ENCODE data around the gene OPCML. TPM values are rescaled to one million over a fixed set of nuclear protein-coding genes. Genes with fewer than 3 reads are reported as not detected.

Gene OPCML
- total RNA-seq, 5 donors from 2014 or later (not counting 1 experiment from before 2014, with no cell fraction given): not detected

- H3K27ac ChIP-seq (ENCODE audit: low read length): no peak overlapping the region
- Mint-ChIP-seq H3K4me1 (no peaks in the 10 kb centered on the region), H3K36me3 (no peaks in the 10 kb centered on the region), H3K9me3 (peaks cover 2 to 18% (median 4%) of the 10 kb centered on the region in 3 donors), H3K27me3 (peaks cover 0 to 10% of the 10 kb centered on the region in 2 donors), H3K27ac (no peak overlapping the region), H3K4me3 (no peak overlapping the region)
- no peaks in the 10 kb centered on the region for H3K36me3 ChIP-seq (ENCODE audit: control insufficient read depth in 2 of 2, extremely low read depth in 1 of 2, insufficient read depth in 1 of 2, low read length in 1 of 2)
- ChIA-PET CTCF (no interaction called here), POLR2A (no interaction called here)
- H3K27me3 ChIP-seq (replicated peaks in 1 of 2; ENCODE audit: control insufficient read depth in 2 of 2, extremely low read depth in 1 of 2, insufficient read depth in 2 of 2, low read length in 1 of 2): no peaks in the 10 kb centered on the region
- no peaks in the 10 kb centered on the region for H3K4me1 ChIP-seq (ENCODE audit: control insufficient read depth in 1 of 2, extremely low read depth in 1 of 2, insufficient read depth in 2 of 2, low read length in 2 of 2)
- no peak overlapping the region for H3K4me3 ChIP-seq (ENCODE audit: control insufficient read depth in 1 of 2, extremely low read depth in 1 of 2, low read length in 1 of 2)
- 71% methylated on average over 1 of the region's 4 CpGs for WGBS (ENCODE audit: insufficient coverage)
- ATAC-seq (replicated peaks in 1 of 4) (no peak), DNase-seq (no peak)
- no peaks in the 10 kb centered on the region for H3K9me3 ChIP-seq
These were observed 729.4 kb downstream of the OPCML start for GRCh38 chr11:132802947-132803346.

GRCh38 chr11:132793831-132794230 lies 738.5 kb downstream of the OPCML start:
- Mint-ChIP-seq H3K9me3 (peaks cover 0 to 2% (median 0%) of the 10 kb centered on the region in 3 donors), H3K4me1 (no peaks in the 10 kb centered on the region), H3K4me3 (no peak overlapping the region), H3K36me3 (no peaks in the 10 kb centered on the region), H3K27ac (no peak overlapping the region), H3K27me3 (no peaks in the 10 kb centered on the region)
- Histone ChIP-seq H3K36me3 (ENCODE audit: control insufficient read depth in 2 of 2, extremely low read depth in 1 of 2, insufficient read depth in 1 of 2, low read length in 1 of 2) (no peaks in the 10 kb centered on the region), H3K4me1 (ENCODE audit: control insufficient read depth in 1 of 2, extremely low read depth in 1 of 2, insufficient read depth in 2 of 2, low read length in 2 of 2) (no peaks in the 10 kb centered on the region), H3K9me3 (no peaks in the 10 kb centered on the region), H3K27ac (ENCODE audit: low read length) (no peak overlapping the region), H3K27me3 (replicated peaks in 1 of 2; ENCODE audit: control insufficient read depth in 2 of 2, extremely low read depth in 1 of 2, insufficient read depth in 2 of 2, low read length in 1 of 2) (peaks cover 0 to 5% of the 10 kb centered on the region in 2 experiments), H3K4me3 (ENCODE audit: control insufficient read depth in 1 of 2, extremely low read depth in 1 of 2, low read length in 1 of 2) (no peak overlapping the region)
- ChIA-PET POLR2A (no interaction called here), CTCF (no interaction called here)
- no peak for DNase-seq
- WGBS (ENCODE audit: insufficient coverage): 76% methylated on average over 8 of the region's 9 CpGs
- no peak for ATAC-seq (replicated peaks in 1 of 4)

GRCh38 chr11:132792341-132793140 lies 739.8 kb downstream of the OPCML start:
- no peaks in the 10 kb centered on the region for H3K9me3 Mint-ChIP-seq
- no peak overlapping the region for H3K27ac Mint-ChIP-seq
- H3K4me1 Mint-ChIP-seq: no peaks in the 10 kb centered on the region
- Histone ChIP-seq H3K4me3 (ENCODE audit: control insufficient read depth in 1 of 2, extremely low read depth in 1 of 2, low read length in 1 of 2) (no peak overlapping the region), H3K4me1 (ENCODE audit: control insufficient read depth in 1 of 2, extremely low read depth in 1 of 2, insufficient read depth in 2 of 2, low read length in 2 of 2) (no peaks in the 10 kb centered on the region), H3K27me3 (replicated peaks in 1 of 2; ENCODE audit: control insufficient read depth in 2 of 2, extremely low read depth in 1 of 2, insufficient read depth in 2 of 2, low read length in 1 of 2) (peaks cover 0 to 5% of the 10 kb centered on the region in 2 experiments), H3K36me3 (ENCODE audit: control insufficient read depth in 2 of 2, extremely low read depth in 1 of 2, insufficient read depth in 1 of 2, low read length in 1 of 2) (no peaks in the 10 kb centered on the region), H3K9me3 (no peaks in the 10 kb centered on the region), H3K27ac (ENCODE audit: low read length) (no peak overlapping the region)
- WGBS (ENCODE audit: insufficient coverage): 85% methylated on average over 19 of the region's 29 CpGs
- ChIA-PET CTCF (no interaction called here), POLR2A (no interaction called here)
- no peak overlapping the region for H3K4me3 Mint-ChIP-seq
- no peaks in the 10 kb centered on the region for H3K27me3 Mint-ChIP-seq
- ATAC-seq (replicated peaks in 1 of 4) (no peak), DNase-seq (no peak)
- H3K36me3 Mint-ChIP-seq: no peaks in the 10 kb centered on the region

- no peak overlapping the region for H3K27ac Mint-ChIP-seq
- CTCF ChIA-PET: no interaction called here
- 79% methylated on average over 7 of the region's 7 CpGs for WGBS (ENCODE audit: insufficient coverage)
These were observed 741.3 kb downstream of the OPCML start for GRCh38 chr11:132790971-132791370.

GRCh38 chr11:132790466-132790865 lies 741.8 kb downstream of the OPCML start:
- no peaks in the 10 kb centered on the region for H3K9me3 ChIP-seq
- 96% methylated on average over 4 of the region's 5 CpGs for WGBS (ENCODE audit: insufficient coverage)
- ChIA-PET CTCF (no interaction called here), POLR2A (no interaction called here)
- Mint-ChIP-seq H3K9me3 (no peaks in the 10 kb centered on the region), H3K4me3 (no peak overlapping the region), H3K27me3 (no peaks in the 10 kb centered on the region), H3K4me1 (no peaks in the 10 kb centered on the region), H3K36me3 (no peaks in the 10 kb centered on the region), H3K27ac (no peak overlapping the region)
- no peak overlapping the region for H3K4me3 ChIP-seq (ENCODE audit: control insufficient read depth in 1 of 2, extremely low read depth in 1 of 2, low read length in 1 of 2)
- DNase-seq (no peak), ATAC-seq (replicated peaks in 1 of 4) (no peak)
- H3K4me1 ChIP-seq (ENCODE audit: control insufficient read depth in 1 of 2, extremely low read depth in 1 of 2, insufficient read depth in 2 of 2, low read length in 2 of 2): no peaks in the 10 kb centered on the region
- peaks cover 0 to 5% of the 10 kb centered on the region in 2 experiments for H3K27me3 ChIP-seq (replicated peaks in 1 of 2; ENCODE audit: control insufficient read depth in 2 of 2, extremely low read depth in 1 of 2, insufficient read depth in 2 of 2, low read length in 1 of 2)
- no peak overlapping the region for H3K27ac ChIP-seq (ENCODE audit: low read length)
- H3K36me3 ChIP-seq (ENCODE audit: control insufficient read depth in 2 of 2, extremely low read depth in 1 of 2, insufficient read depth in 1 of 2, low read length in 1 of 2): no peaks in the 10 kb centered on the region

More at GRCh38 chr11:132790971-132791370, 741.3 kb downstream of the OPCML start:
- no peak overlapping the region for H3K4me3 ChIP-seq (ENCODE audit: control insufficient read depth in 1 of 2, extremely low read depth in 1 of 2, low read length in 1 of 2)
- no peaks in the 10 kb centered on the region for H3K4me1 ChIP-seq (ENCODE audit: control insufficient read depth in 1 of 2, extremely low read depth in 1 of 2, insufficient read depth in 2 of 2, low read length in 2 of 2)
- Mint-ChIP-seq H3K9me3 (no peaks in the 10 kb centered on the region), H3K4me3 (no peak overlapping the region), H3K27me3 (no peaks in the 10 kb centered on the region), H3K36me3 (no peaks in the 10 kb centered on the region), H3K4me1 (no peaks in the 10 kb centered on the region)
- no peak overlapping the region for H3K27ac ChIP-seq (ENCODE audit: low read length)
- no peaks in the 10 kb centered on the region for H3K9me3 ChIP-seq
- H3K36me3 ChIP-seq (ENCODE audit: control insufficient read depth in 2 of 2, extremely low read depth in 1 of 2, insufficient read depth in 1 of 2, low read length in 1 of 2): no peaks in the 10 kb centered on the region
- ATAC-seq (replicated peaks in 1 of 4) (no peak), DNase-seq (no peak)
- H3K27me3 ChIP-seq (replicated peaks in 1 of 2; ENCODE audit: control insufficient read depth in 2 of 2, extremely low read depth in 1 of 2, insufficient read depth in 2 of 2, low read length in 1 of 2): peaks cover 0 to 5% of the 10 kb centered on the region in 2 experiments
- POLR2A ChIA-PET: no interaction called here

- Mint-ChIP-seq H3K27ac (no peak overlapping the region), H3K4me1 (no peaks in the 10 kb centered on the region), H3K9me3 (peaks cover 0 to 6% (median 0%) of the 10 kb centered on the region in 3 donors), H3K4me3 (no peak overlapping the region), H3K27me3 (no peaks in the 10 kb centered on the region), H3K36me3 (no peaks in the 10 kb centered on the region)
- 76% methylated on average over 4 of the region's 6 CpGs for WGBS (ENCODE audit: insufficient coverage)
- H3K27me3 ChIP-seq (replicated peaks in 1 of 2; ENCODE audit: control insufficient read depth in 2 of 2, extremely low read depth in 1 of 2, insufficient read depth in 2 of 2, low read length in 1 of 2): peaks cover 0 to 5% of the 10 kb centered on the region in 2 experiments
- H3K4me1 ChIP-seq (ENCODE audit: control insufficient read depth in 1 of 2, extremely low read depth in 1 of 2, insufficient read depth in 2 of 2, low read length in 2 of 2): no peaks in the 10 kb centered on the region
- ChIA-PET POLR2A (no interaction called here), CTCF (no interaction called here)
- DNase-seq (no peak), ATAC-seq (replicated peaks in 1 of 4) (no peak)
- no peak overlapping the region for H3K27ac ChIP-seq (ENCODE audit: low read length)
- H3K9me3 ChIP-seq: no peaks in the 10 kb centered on the region
- H3K4me3 ChIP-seq (ENCODE audit: control insufficient read depth in 1 of 2, extremely low read depth in 1 of 2, low read length in 1 of 2): no peak overlapping the region
- H3K36me3 ChIP-seq (ENCODE audit: control insufficient read depth in 2 of 2, extremely low read depth in 1 of 2, insufficient read depth in 1 of 2, low read length in 1 of 2): no peaks in the 10 kb centered on the region
These were observed 743.4 kb downstream of the OPCML start for GRCh38 chr11:132788816-132789325.
